ENCODE data around the gene ANXA2. TPM values are rescaled to one million over a fixed set of nuclear protein-coding genes. Genes with fewer than 3 reads are reported as not detected.
"Not testable (repeated sequence)": the region's sequence is repeated elsewhere in the genome, so short reads cannot be mapped to it uniquely, and the experiment has no call there.

Gene ANXA2
- total RNA-seq, 1 experiment from 2014 or later = 3,100 TPM

DNA sequence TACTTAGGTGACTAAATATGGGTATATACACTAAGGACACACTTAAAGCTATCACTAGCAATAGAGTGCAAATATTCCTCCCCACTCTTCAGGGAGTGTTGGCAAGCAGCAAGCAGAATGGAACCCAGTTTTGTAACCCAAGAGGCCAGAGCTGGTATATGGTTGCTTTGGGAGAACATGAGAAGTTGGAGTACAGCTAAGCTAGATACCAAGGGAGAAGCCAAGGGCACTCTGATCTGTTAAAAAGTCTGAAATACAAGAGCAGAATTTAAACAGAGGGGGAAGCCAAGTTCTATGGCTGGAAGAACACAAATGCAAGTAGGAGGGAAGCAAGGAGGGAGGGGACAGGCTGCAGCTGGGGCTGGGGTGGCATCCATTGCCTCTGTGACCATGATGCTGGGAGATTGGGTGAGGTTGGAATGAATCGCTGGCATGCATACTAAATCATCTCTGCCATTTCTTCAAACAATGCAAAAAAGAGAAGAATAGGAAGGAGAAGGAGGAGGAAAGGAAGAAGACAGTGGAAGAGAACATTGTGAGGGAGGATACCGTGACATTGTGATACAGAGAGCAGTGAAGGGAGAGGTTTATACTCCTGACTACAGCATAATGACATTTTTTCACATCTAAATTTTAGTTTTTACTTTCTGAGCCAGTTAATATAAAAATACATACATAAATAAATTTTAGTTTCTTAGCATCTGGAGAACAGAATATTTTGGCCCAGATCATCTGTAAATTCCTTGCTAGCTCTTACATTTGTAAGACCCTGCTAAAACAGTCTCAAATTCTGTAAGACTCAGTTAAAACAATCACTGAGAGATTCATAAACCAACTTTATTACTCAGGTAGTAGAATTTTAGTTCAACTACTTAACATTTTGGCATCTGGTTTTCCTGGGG is 9.0 kb upstream of the ANXA2 start:
- TF ChIP-seq, protein P1, sequence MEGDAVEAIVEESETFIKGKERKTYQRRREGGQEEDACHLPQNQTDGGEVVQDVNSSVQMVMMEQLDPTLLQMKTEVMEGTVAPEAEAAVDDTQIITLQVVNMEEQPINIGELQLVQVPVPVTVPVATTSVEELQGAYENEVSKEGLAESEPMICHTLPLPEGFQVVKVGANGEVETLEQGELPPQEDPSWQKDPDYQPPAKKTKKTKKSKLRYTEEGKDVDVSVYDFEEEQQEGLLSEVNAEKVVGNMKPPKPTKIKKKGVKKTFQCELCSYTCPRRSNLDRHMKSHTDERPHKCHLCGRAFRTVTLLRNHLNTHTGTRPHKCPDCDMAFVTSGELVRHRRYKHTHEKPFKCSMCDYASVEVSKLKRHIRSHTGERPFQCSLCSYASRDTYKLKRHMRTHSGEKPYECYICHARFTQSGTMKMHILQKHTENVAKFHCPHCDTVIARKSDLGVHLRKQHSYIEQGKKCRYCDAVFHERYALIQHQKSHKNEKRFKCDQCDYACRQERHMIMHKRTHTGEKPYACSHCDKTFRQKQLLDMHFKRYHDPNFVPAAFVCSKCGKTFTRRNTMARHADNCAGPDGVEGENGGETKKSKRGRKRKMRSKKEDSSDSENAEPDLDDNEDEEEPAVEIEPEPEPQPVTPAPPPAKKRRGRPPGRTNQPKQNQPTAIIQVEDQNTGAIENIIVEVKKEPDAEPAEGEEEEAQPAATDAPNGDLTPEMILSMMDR (IDR thresholded peaks at IDR 0.05; ENCODE audit: unreplicated experiment) = no peak
- CTCF ChIA-PET = interaction anchor here (1.0 to 3.1 kb wide), 5 partner anchors 8 to 30 kb away, joined by 3 to 16 read pairs (median 5); partner anchors contain the start of gene ANXA2
- H3K9me3 Mint-ChIP-seq (ENCODE audit: low read depth, unreplicated experiment) = no peaks in the 10 kb centered on the region
- peak overlapping the region; percentile 100 for H3K27ac Mint-ChIP-seq (ENCODE audit: unreplicated experiment)
- no TSS peak for BruUV-seq (replicated peaks)
- intact Hi-C loops (cut with micrococcal nuclease; ENCODE audit: unreplicated experiment) = loop anchor here (5.0 kb wide), 1 partner anchor 34 kb away; no protein-coding TSS in a partner anchor
- H3K4me3 Mint-ChIP-seq (ENCODE audit: low read depth, unreplicated experiment) = peak overlapping the region; percentile 55
- peaks cover 69% of the 10 kb centered on the region for H3K4me1 Mint-ChIP-seq (ENCODE audit: low read depth, unreplicated experiment)
- peaks cover 14% of the 10 kb centered on the region for H3K36me3 Mint-ChIP-seq (ENCODE audit: insufficient read depth, unreplicated experiment)
- H3K27me3 Mint-ChIP-seq (ENCODE audit: unreplicated experiment) = no peaks in the 10 kb centered on the region
- DNase-seq = no peak

DNA sequence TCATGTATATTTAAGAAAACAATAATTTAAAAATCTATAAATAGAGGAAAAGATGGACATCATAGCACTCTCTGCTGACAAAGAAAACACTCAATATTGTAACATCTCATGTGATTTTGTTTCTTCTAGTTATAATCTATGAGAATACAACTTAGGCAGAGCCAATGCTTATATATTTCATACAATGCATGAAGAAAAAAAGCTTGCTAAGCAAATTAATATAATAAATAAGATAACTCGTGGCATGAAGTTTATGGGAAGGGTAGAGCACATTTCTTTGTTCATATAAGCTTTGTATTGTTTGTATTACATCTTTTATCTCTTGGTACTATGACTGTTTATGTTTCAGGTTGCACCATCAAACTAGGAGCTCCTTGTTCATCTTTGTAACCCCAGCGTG is 7.6 kb upstream of the ANXA2 start:
- Mint-ChIP-seq H3K4me3 (ENCODE audit: low read depth, unreplicated experiment) (no peak overlapping the region), H3K27me3 (ENCODE audit: unreplicated experiment) (no peaks in the 10 kb centered on the region), H3K36me3 (ENCODE audit: insufficient read depth, unreplicated experiment) (peaks cover 13% of the 10 kb centered on the region), H3K4me1 (ENCODE audit: low read depth, unreplicated experiment) (peaks cover 75% of the 10 kb centered on the region), H3K27ac (ENCODE audit: unreplicated experiment) (no peak overlapping the region), H3K9me3 (ENCODE audit: low read depth, unreplicated experiment) (no peaks in the 10 kb centered on the region)
- TF ChIP-seq, protein P1 (IDR thresholded peaks at IDR 0.05; ENCODE audit: unreplicated experiment) = no peak
- intact Hi-C loops (cut with micrococcal nuclease; ENCODE audit: unreplicated experiment) = loop anchor here (5.0 kb wide), 1 partner anchor 33 kb away; no protein-coding TSS in a partner anchor
- CTCF ChIA-PET = interaction anchor here (0.6 to 1.4 kb wide), 3 partner anchors 11 to 46 kb away, joined by 3 to 4 read pairs (median 3); no protein-coding TSS in a partner anchor
- BruUV-seq (replicated peaks) = no TSS peak
- DNase-seq = no peak

DNA sequence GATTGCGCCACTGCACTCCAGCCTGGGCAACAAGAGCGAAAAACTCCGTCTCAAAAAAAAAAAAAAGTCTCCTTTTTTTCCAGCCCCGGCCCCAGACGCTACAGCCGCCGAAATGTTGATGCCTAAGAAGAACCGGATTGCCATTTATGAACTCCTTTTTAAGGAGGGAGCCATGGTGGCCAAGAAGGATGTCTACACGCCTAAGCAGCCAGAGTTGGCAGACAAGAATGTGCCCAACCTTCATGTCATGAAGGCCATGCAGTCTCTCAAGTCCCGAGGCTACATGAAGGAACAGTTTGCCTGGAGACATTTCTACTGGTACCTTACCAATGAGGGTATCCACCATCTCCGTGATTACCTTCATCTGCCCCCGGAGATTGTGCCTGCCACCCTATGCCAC is 6.6 kb upstream of the ANXA2 start:
- BruUV-seq (replicated peaks); intact Hi-C loops (cut with micrococcal nuclease; ENCODE audit: unreplicated experiment); CTCF ChIA-PET; H3K9me3 Mint-ChIP-seq (ENCODE audit: low read depth, unreplicated experiment); H3K27me3 Mint-ChIP-seq (ENCODE audit: unreplicated experiment); H3K4me3 Mint-ChIP-seq (ENCODE audit: low read depth, unreplicated experiment); DNase-seq; H3K27ac Mint-ChIP-seq (ENCODE audit: unreplicated experiment): not testable (repeated sequence)
- H3K4me1 Mint-ChIP-seq (ENCODE audit: low read depth, unreplicated experiment) = peaks cover 83% of the 10 kb centered on the region
- H3K36me3 Mint-ChIP-seq (ENCODE audit: insufficient read depth, unreplicated experiment) = peaks cover 18% of the 10 kb centered on the region

DNA sequence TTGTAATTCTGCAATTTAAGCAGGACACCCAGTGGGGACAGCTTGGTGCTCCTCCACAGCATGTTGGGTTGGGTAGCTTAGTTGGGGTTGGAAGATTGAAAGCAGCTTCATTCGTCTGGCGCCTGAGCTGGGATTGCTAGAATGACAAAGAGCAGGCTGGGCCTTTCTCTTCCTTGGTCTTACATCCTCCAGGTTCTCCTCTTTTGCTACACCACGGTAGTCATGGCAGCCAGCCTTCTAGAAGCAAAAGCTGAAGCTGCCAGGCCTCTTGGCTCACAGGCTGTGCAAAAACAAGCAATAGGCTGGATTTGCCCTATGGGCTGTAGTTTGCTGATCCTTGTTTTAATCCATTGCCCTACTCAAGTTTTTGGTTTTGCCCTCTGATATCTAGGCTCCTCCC is 3.2 kb upstream of the ANXA2 start:
- H3K4me1 Mint-ChIP-seq (ENCODE audit: low read depth, unreplicated experiment) = peaks cover 60% of the 10 kb centered on the region
- DNase-seq = no peak
- BruUV-seq (replicated peaks) = no TSS peak

More for the DNA sequence above, 3.2 kb upstream of the ANXA2 start:
- intact Hi-C loops (cut with micrococcal nuclease; ENCODE audit: unreplicated experiment) = no loop called here
- peak overlapping the region; percentile 99 for H3K27ac Mint-ChIP-seq (ENCODE audit: unreplicated experiment)
- peaks cover 13% of the 10 kb centered on the region for H3K27me3 Mint-ChIP-seq (ENCODE audit: unreplicated experiment)
- no peaks in the 10 kb centered on the region for H3K9me3 Mint-ChIP-seq (ENCODE audit: low read depth, unreplicated experiment)
- H3K36me3 Mint-ChIP-seq (ENCODE audit: insufficient read depth, unreplicated experiment) = peaks cover 40% of the 10 kb centered on the region
- TF ChIP-seq, protein P1 (IDR thresholded peaks at IDR 0.05; ENCODE audit: unreplicated experiment) = no peak
- CTCF ChIA-PET = interaction anchor here (0.6 to 1.9 kb wide), 4 partner anchors 13 to 50 kb away, joined by 3 to 7 read pairs (median 6); no protein-coding TSS in a partner anchor
- no peak overlapping the region for H3K4me3 Mint-ChIP-seq (ENCODE audit: low read depth, unreplicated experiment)
